ENCODE data around the gene CTNNB1.

DNA sequence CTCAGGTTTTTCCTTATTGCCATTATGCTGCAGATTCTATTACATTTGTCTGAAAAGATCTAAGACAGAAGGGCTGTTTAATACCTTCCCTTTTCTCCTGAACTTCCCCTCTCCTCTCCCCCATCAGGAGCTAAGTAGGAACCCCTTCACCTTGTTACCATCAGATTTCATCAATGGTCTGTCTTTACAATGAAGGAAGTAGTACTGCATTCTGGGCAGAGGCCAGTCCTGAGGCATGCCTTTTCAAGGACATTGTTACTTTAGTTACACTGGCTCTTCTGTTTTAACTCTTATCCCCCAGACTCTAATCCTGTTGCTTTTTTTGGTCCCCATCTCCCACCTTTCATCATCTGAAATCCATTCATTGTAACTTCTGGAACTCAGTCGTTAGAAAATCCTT, 8.1 kb downstream of the CTNNB1 start:
- TF ChIP-seq EZH2 (optimal IDR thresholded peaks at IDR 0.05; ENCODE audit: low read depth, low read length) = no peak
- no peak for TF ChIP-seq CTCF (IDR thresholded peaks at IDR 0.05; ENCODE audit: low read length)
- TF ChIP-seq EZH2phosphoT487 (IDR thresholded peaks at IDR 0.05; ENCODE audit: low read length) = no peak

All from MM.1S (cell line).